Ovary (tissue), 3 donors: Measurements from ENCODE around the gene PRAMEF15.
"Not testable (repeated sequence)": the region's sequence is repeated elsewhere in the genome, so short reads cannot be mapped to it uniquely, and the experiment has no call there.

Experiments used
- CTCF ChIP-seq, 3 donors: fragments of 450-650 bp in 2 of 3; fragments of 200-600 bp in 1 of 3; IDR thresholded peaks; one replicate each; pipeline versions ENCODE4 v1.5.1 to v1.8.0; 2016 to 2022; ENCODE audit warnings: antibody characterized with exemption in 3 of 3, mild to moderate bottlenecking in 1 of 3
- POLR2A ChIP-seq: fragments of 450-650 bp; IDR thresholded peaks from one replicate; pipeline ENCODE4 v1.6.1; 2017; ENCODE audit warnings: antibody characterized with exemption, mild to moderate bottlenecking, moderate library complexity
- donor health status: DM: no; HTN: no; CAD: no.

- TF ChIP-seq CTCF (IDR thresholded peaks at IDR 0.05); POLR2A: not testable (repeated sequence)
Observed at GRCh38 chr1:13277016-13277415, 38.4 kb upstream of the PRAMEF15 start.
